OCI-LY3 (cell line): Measurements from ENCODE around the gene FPGS.
"Not testable (repeated sequence)": the region's sequence is repeated elsewhere in the genome, so short reads cannot be mapped to it uniquely, and the experiment has no call there.

ENCODE experiments used
- H2AFZ ChIP-seq: fragments of 200-600, 300-600 bp; shearing (Covaris generic); 2 replicates; pipeline ENCODE4 v1.6.0; 2014; ENCODE audit warnings: antibody characterized with exemption, low read depth, low read length
- H3K27ac ChIP-seq: fragments of 200-600, 300-600 bp; sonication (generic); 2 replicates; pipeline ENCODE4 v1.5.1; 2014; ENCODE audit warnings: mild to moderate bottlenecking, low read length, moderate library complexity, mixed read lengths
- H3K27me3 ChIP-seq: fragments of 200-600, 300-600 bp; sonication (generic); 2 replicates; pipeline ENCODE4 v1.6.1; 2014; ENCODE audit warnings: low read depth, low read length, mixed read lengths
- H3K36me3 ChIP-seq: fragments of 200-600, 300-600 bp; sonication (generic); replicated peaks from 2 replicates; pipeline ENCODE3; 2014; ENCODE audit warnings: low read depth, low read length, mixed read lengths
- H3K4me1 ChIP-seq: fragments of 300-600, 200-600 bp; sonication (generic); 2 replicates; pipeline ENCODE4 v1.6.1; 2014; ENCODE audit warnings: low read length, mixed read lengths
- H3K4me2 ChIP-seq: fragments of 200-600, 300-600 bp; sonication (generic); 2 replicates; pipeline ENCODE4 v1.6.1; 2014; ENCODE audit warnings: low read length, mixed read lengths
- H3K4me3 ChIP-seq: fragments of 300-600, 200-600 bp; sonication (generic); 2 replicates; pipeline ENCODE4 v1.5.1; 2014; ENCODE audit warnings: antibody characterized with exemption, mild to moderate bottlenecking, low read length, moderate library complexity
- H3K79me2 ChIP-seq: fragments of 300-600, 200-600 bp; shearing (Covaris generic); 2 replicates; pipeline ENCODE4 v1.6.1; 2014; ENCODE audit warnings: mild to moderate bottlenecking, low read length, mixed read lengths
- H3K9ac ChIP-seq: fragments of 300-600, 200-600 bp; shearing (Covaris generic); 2 replicates; pipeline ENCODE4 v1.6.0; 2014; ENCODE audit warnings: mild to moderate bottlenecking, low read length, moderate library complexity
- H3K9me3 ChIP-seq: fragments of 200-600, 300-600 bp; shearing (Covaris generic); 2 replicates; pipeline ENCODE4 v1.6.1; 2014; ENCODE audit warnings: low read length, mixed read lengths; ENCODE audit not compliant: insufficient read depth
- H4K20me1 ChIP-seq: fragments of 200-600, 300-600 bp; sonication (generic); 2 replicates; pipeline ENCODE4 v1.6.1; 2016; ENCODE audit warnings: low read length, mixed read lengths; ENCODE audit not compliant: insufficient read depth
- CTCF ChIP-seq: fragments of 200-600, 300-600 bp; sonication (generic); IDR thresholded peaks from 2 replicates; pipeline ENCODE4 v1.5.1; 2014; ENCODE audit warnings: antibody characterized with exemption, low read length, low read depth
- EZH2phosphoT487 ChIP-seq: fragments of 200-600 bp; shearing (Covaris generic); IDR thresholded peaks from 2 replicates; pipeline ENCODE4 v1.6.1; 2018; ENCODE audit warnings: antibody characterized with exemption, mixed run types, low read depth

The FPGS gene

GRCh38 chr9:127829205-127829906 lies 26.7 kb downstream of the FPGS start:
- Histone ChIP-seq H3K4me2 (no peak overlapping the region), H3K9me3 (no peaks in the 10 kb centered on the region), H3K79me2 (no peaks in the 10 kb centered on the region), H3K4me1 (no peaks in the 10 kb centered on the region), H3K9ac (no peak overlapping the region), H4K20me1 (no peaks in the 10 kb centered on the region), H3K36me3 (no peaks in the 10 kb centered on the region), H2AFZ (no peak overlapping the region), H3K27ac (no peak overlapping the region), H3K27me3 (0 out of 2 replicates have a peak, but pooled peaks cover 3% of the 10 kb centered on the region), H3K4me3 (no peak overlapping the region)
- TF ChIP-seq CTCF, result no peak
- TF ChIP-seq EZH2phosphoT487, result no peak

GRCh38 chr9:127832248-127832647 lies 29.6 kb downstream of the FPGS start:
- Histone ChIP-seq H3K9ac (no peak overlapping the region), H3K9me3 (no peaks in the 10 kb centered on the region), H3K27ac (no peak overlapping the region), H3K4me2 (no peak overlapping the region), H3K36me3 (no peaks in the 10 kb centered on the region), H2AFZ (no peak overlapping the region), H3K27me3 (no peaks in the 10 kb centered on the region), H3K4me1 (no peaks in the 10 kb centered on the region), H4K20me1 (no peaks in the 10 kb centered on the region), H3K4me3 (no peak overlapping the region), H3K79me2 (no peaks in the 10 kb centered on the region)
- TF ChIP-seq EZH2phosphoT487 (no peak), CTCF (no peak)

- H3K4me1 ChIP-seq, result no peaks in the 10 kb centered on the region
- H3K36me3 ChIP-seq, result no peaks in the 10 kb centered on the region
- H3K79me2 ChIP-seq, result no peaks in the 10 kb centered on the region
- no peaks in the 10 kb centered on the region for H4K20me1 ChIP-seq
- no peaks in the 10 kb centered on the region for H3K27me3 ChIP-seq
- no peak overlapping the region for H3K9ac ChIP-seq
- H3K9me3 ChIP-seq, result no peaks in the 10 kb centered on the region
- H3K27ac ChIP-seq, result no peak overlapping the region
- no peak overlapping the region for H2AFZ ChIP-seq
- H3K4me2 ChIP-seq, result no peak overlapping the region
- TF ChIP-seq CTCF, result no peak
- no peak for TF ChIP-seq EZH2phosphoT487
- H3K4me3 ChIP-seq, result no peak overlapping the region
These were observed 30.9 kb downstream of the FPGS start for GRCh38 chr9:127833555-127833954.

GRCh38 chr9:127835991-127836516 lies 33.4 kb downstream of the FPGS start:
- Histone ChIP-seq H3K27ac (no peak overlapping the region), H3K4me1 (no peaks in the 10 kb centered on the region), H3K9ac (no peak overlapping the region), H3K36me3 (no peaks in the 10 kb centered on the region), H3K4me2 (no peak overlapping the region), H2AFZ (no peak overlapping the region), H3K79me2 (no peaks in the 10 kb centered on the region), H3K27me3 (no peaks in the 10 kb centered on the region), H4K20me1 (no peaks in the 10 kb centered on the region), H3K4me3 (no peak overlapping the region), H3K9me3 (no peaks in the 10 kb centered on the region)
- TF ChIP-seq EZH2phosphoT487 (no peak), CTCF (no peak)

GRCh38 chr9:127836561-127836960 lies 33.9 kb downstream of the FPGS start:
- H3K4me3 ChIP-seq, H3K36me3 ChIP-seq, H3K9ac ChIP-seq, H3K79me2 ChIP-seq, H3K27ac ChIP-seq, H4K20me1 ChIP-seq, H3K4me2 ChIP-seq, H3K4me1 ChIP-seq, H2AFZ ChIP-seq, H3K27me3 ChIP-seq, H3K9me3 ChIP-seq: not testable (repeated sequence)
